ENCODE measurements around the gene PDSS1. TPM values are rescaled to one million over a fixed set of nuclear protein-coding genes. Genes with fewer than 3 reads are reported as not detected.

PDSS1 gene
- total RNA-seq, 1 experiment from 2014 or later = 13.9 TPM

DNA sequence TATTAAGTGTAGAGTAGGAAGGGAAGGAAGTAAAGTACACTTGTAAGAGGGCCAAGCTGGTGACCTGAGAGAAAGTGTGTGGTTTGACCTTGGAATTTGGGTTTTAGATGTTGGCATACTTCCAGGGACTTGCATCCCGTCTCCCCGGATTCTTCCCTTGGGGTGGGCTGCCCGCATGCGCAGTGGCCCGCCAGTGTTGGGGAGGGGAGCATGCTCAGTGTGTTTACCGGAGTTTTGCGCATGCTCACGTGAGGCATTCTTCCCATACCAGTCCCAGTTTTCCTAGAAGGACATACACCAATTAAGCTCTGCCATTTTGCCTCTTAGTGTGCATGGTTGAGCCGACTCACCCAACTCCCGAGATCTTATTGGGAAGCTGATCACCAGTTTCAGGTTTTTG, 9.4 kb downstream of the PDSS1 start:
- DNase-seq (ENCODE audit: low read depth in 1 of 2, low spot score in 2 of 2) = no peak
- Histone ChIP-seq H3K36me3 (peaks cover 54% of the 10 kb centered on the region), H3K27ac (no peak overlapping the region), H3K4me3 (no peak overlapping the region), H3K4me1 (replicated peaks) (no peaks in the 10 kb centered on the region), H3K27me3 (replicated peaks) (no peaks in the 10 kb centered on the region), H3K9me3 (replicated peaks) (no peaks in the 10 kb centered on the region)

- no peak for DNase-seq (ENCODE audit: low read depth in 1 of 2, low spot score in 2 of 2)
- Histone ChIP-seq H3K27ac (no peak overlapping the region), H3K27me3 (replicated peaks) (no peaks in the 10 kb centered on the region), H3K4me1 (replicated peaks) (no peaks in the 10 kb centered on the region), H3K4me3 (no peak overlapping the region), H3K9me3 (replicated peaks) (no peaks in the 10 kb centered on the region), H3K36me3 (peaks cover 34% of the 10 kb centered on the region)
These were observed 13.8 kb downstream of the PDSS1 start for GRCh38 chr10:26711324-26711723.

GRCh38 chr10:26714415-26715136, 17.1 kb downstream of the PDSS1 start:
- no peak for DNase-seq (ENCODE audit: low read depth in 1 of 2, low spot score in 2 of 2)
- no peaks in the 10 kb centered on the region for H3K9me3 ChIP-seq (replicated peaks)
- peaks cover 18% of the 10 kb centered on the region for H3K36me3 ChIP-seq
- no peaks in the 10 kb centered on the region for H3K4me1 ChIP-seq (replicated peaks)
- no peak overlapping the region for H3K27ac ChIP-seq
- H3K4me3 ChIP-seq = no peak overlapping the region
- H3K27me3 ChIP-seq (replicated peaks) = no peaks in the 10 kb centered on the region

DNA sequence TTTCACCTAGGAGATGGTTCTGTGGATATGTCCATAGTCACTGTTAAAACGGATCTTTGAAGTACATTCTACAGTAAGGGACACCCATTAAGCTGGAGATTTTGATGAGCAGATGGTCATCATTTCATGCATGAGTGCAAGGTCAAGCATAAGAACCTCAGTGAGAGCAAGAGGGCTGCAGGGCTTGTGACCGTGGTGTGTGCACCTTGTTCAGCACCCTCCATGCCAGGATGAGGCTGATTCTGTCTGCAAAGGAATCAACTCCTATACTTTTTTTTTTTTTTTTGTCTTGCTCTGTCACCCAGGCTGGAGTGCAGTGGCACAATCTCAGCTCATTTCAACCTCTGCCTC, 17.6 kb downstream of the PDSS1 start:
- H3K9me3 ChIP-seq (replicated peaks) = no peaks in the 10 kb centered on the region
- DNase-seq (ENCODE audit: low read depth in 1 of 2, low spot score in 2 of 2) = no peak
- H3K27ac ChIP-seq = no peak overlapping the region
- peaks cover 16% of the 10 kb centered on the region for H3K36me3 ChIP-seq
- H3K4me1 ChIP-seq (replicated peaks) = no peaks in the 10 kb centered on the region
- H3K4me3 ChIP-seq = no peak overlapping the region
- no peaks in the 10 kb centered on the region for H3K27me3 ChIP-seq (replicated peaks)

- Histone ChIP-seq H3K9me3 (replicated peaks) (no peaks in the 10 kb centered on the region), H3K4me1 (replicated peaks) (no peaks in the 10 kb centered on the region), H3K36me3 (peaks cover 22% of the 10 kb centered on the region), H3K27ac (no peak overlapping the region), H3K27me3 (replicated peaks) (no peaks in the 10 kb centered on the region), H3K4me3 (no peak overlapping the region)
- DNase-seq (ENCODE audit: low read depth in 1 of 2, low spot score in 2 of 2) = no peak
These were observed 20.0 kb downstream of the PDSS1 start for GRCh38 chr10:26717476-26717875.

DNA sequence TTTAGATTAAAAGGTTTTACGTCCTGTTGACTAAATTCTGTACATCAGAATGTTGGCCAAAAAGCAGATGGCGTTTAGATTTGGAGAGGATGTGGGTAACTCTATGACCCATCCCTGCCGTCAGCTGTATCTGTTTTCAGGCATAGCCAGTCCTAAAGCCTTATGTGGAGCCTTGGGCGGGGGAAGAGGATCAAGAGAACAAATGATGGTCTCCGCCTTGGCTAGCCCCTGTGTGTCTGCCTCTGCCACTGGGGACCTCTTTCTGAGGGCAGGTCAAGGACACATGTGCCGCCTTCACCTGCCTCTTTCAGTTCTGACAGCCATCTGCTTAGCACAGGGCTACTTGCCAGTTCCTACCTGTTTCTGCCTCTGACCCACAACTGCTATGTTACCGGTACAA, 24.1 kb downstream of the PDSS1 start:
- Histone ChIP-seq H3K36me3 (peaks cover 38% of the 10 kb centered on the region), H3K4me3 (no peak overlapping the region), H3K27me3 (replicated peaks) (no peaks in the 10 kb centered on the region), H3K9me3 (replicated peaks) (no peaks in the 10 kb centered on the region), H3K4me1 (replicated peaks) (0 out of 2 replicates have a peak, but pooled peaks cover 4% of the 10 kb centered on the region), H3K27ac (no peak overlapping the region)
- DNase-seq (ENCODE audit: low read depth in 1 of 2, low spot score in 2 of 2) = no peak

- 0 out of 2 replicates have a peak, but pooled peaks cover 4% of the 10 kb centered on the region for H3K4me1 ChIP-seq (replicated peaks)
These were observed 25.5 kb downstream of the PDSS1 start for GRCh38 chr10:26723016-26723415.

GRCh38 chr10:26725837-26726727, 28.6 kb downstream of the PDSS1 start:
- H3K9me3 ChIP-seq (replicated peaks) = no peaks in the 10 kb centered on the region
- H3K27ac ChIP-seq = no peak overlapping the region
- H3K27me3 ChIP-seq (replicated peaks) = no peaks in the 10 kb centered on the region
- H3K4me3 ChIP-seq = no peak overlapping the region
- DNase-seq (ENCODE audit: low read depth in 1 of 2, low spot score in 2 of 2) = peak; percentile 33 to 55
- peaks cover 31% of the 10 kb centered on the region for H3K36me3 ChIP-seq
- H3K4me1 ChIP-seq (replicated peaks) = peaks cover 13% of the 10 kb centered on the region

More at GRCh38 chr10:26723016-26723415, 25.5 kb downstream of the PDSS1 start:
- H3K27ac ChIP-seq = no peak overlapping the region
- no peaks in the 10 kb centered on the region for H3K27me3 ChIP-seq (replicated peaks)
- no peaks in the 10 kb centered on the region for H3K9me3 ChIP-seq (replicated peaks)
- H3K4me3 ChIP-seq = no peak overlapping the region
- DNase-seq (ENCODE audit: low read depth in 1 of 2, low spot score in 2 of 2) = no peak
- H3K36me3 ChIP-seq = peaks cover 32% of the 10 kb centered on the region

DNA sequence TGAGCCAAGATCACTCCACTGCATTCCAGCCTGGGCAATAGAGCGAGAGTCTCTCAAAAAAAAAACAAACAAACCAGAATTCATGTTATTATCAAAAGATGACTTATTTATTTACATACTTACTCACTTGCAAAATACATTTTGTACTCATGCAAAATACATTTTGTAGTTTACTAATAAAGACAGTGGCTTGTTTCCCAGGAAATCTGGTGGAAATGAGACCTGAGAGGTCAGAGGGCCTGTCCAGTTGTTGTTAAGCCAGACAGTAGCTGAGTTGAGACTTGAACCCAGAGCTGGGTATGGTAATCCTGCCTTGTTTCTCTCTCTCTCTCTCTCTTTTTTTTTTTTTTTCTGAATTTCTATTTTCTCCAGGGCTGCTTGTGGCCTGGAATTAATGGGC, 29.5 kb downstream of the PDSS1 start:
- Histone ChIP-seq H3K36me3 (peaks cover 34% of the 10 kb centered on the region), H3K27me3 (replicated peaks) (no peaks in the 10 kb centered on the region), H3K4me3 (no peak overlapping the region), H3K9me3 (replicated peaks) (no peaks in the 10 kb centered on the region), H3K27ac (no peak overlapping the region), H3K4me1 (replicated peaks) (peaks cover 13% of the 10 kb centered on the region)
- no peak for DNase-seq (ENCODE audit: low read depth in 1 of 2, low spot score in 2 of 2)

DNA sequence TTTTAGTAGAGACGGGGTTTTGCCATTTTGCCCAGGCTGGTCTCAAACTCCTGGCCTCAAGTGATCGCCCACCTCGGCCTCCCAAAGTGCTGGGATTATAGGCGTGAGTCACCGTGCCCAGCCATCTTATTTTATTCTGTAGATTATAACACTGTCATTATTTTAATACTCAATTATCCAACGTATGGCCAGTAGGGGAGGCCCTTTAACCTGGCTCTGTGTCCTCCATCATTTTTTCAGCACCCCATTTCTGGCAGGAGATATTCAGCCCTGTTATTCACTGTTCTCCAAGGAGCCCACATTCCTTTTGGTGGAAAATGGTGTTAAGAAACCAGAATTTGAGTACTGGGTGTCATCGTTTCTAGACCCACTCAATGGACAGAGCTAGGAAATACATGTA, 31.5 kb downstream of the PDSS1 start:
- Histone ChIP-seq H3K4me1 (replicated peaks) (peaks cover 13% of the 10 kb centered on the region), H3K36me3 (peaks cover 44% of the 10 kb centered on the region), H3K4me3 (no peak overlapping the region), H3K27me3 (replicated peaks) (no peaks in the 10 kb centered on the region), H3K9me3 (replicated peaks) (no peaks in the 10 kb centered on the region), H3K27ac (no peak overlapping the region)
- DNase-seq (ENCODE audit: low read depth in 1 of 2, low spot score in 2 of 2) = peak in 1 of 2 experiments; percentile 19

- Histone ChIP-seq H3K9me3 (replicated peaks) (no peaks in the 10 kb centered on the region), H3K36me3 (peaks cover 42% of the 10 kb centered on the region), H3K27me3 (replicated peaks) (no peaks in the 10 kb centered on the region), H3K4me3 (no peak overlapping the region), H3K27ac (no peak overlapping the region), H3K4me1 (replicated peaks) (peaks cover 13% of the 10 kb centered on the region)
- DNase-seq (ENCODE audit: low read depth in 1 of 2, low spot score in 2 of 2) = peak in 1 of 2 experiments; percentile 28
These were observed 31.9 kb downstream of the PDSS1 start for GRCh38 chr10:26729395-26729794.

DNA sequence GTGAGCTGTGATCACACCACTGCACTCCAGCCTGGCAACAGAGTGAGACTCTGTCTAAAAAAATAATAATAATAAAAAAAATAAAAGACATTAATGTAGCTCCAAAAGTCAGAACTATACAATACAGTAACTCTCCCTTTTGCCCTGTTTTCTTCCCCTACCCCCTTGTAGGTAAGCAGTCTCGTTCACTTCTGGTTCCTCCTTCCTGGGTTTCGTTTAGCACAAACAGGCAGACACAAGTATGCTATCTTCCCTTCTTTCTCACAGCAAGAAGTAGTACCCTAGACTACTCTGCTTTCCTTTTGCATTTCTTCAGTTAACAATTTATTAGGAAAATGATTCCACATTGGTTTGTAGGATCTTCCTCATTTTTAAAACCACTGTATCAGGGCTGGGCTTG, 33.1 kb downstream of the PDSS1 start:
- peaks cover 44% of the 10 kb centered on the region for H3K36me3 ChIP-seq
- no peak overlapping the region for H3K27ac ChIP-seq
- no peak overlapping the region for H3K4me3 ChIP-seq
- no peak for DNase-seq (ENCODE audit: low read depth in 1 of 2, low spot score in 2 of 2)
- no peaks in the 10 kb centered on the region for H3K27me3 ChIP-seq (replicated peaks)
- H3K4me1 ChIP-seq (replicated peaks) = peaks cover 10% of the 10 kb centered on the region
- H3K9me3 ChIP-seq (replicated peaks) = no peaks in the 10 kb centered on the region

GRCh38 chr10:26733750-26734568, 36.5 kb downstream of the PDSS1 start:
- H3K4me1 ChIP-seq (replicated peaks) = peaks cover 7% of the 10 kb centered on the region
- no peak overlapping the region for H3K27ac ChIP-seq
- H3K4me3 ChIP-seq = no peak overlapping the region
- H3K36me3 ChIP-seq = peaks cover 55% of the 10 kb centered on the region
- no peaks in the 10 kb centered on the region for H3K27me3 ChIP-seq (replicated peaks)
- H3K9me3 ChIP-seq (replicated peaks) = no peaks in the 10 kb centered on the region; the same call in 1 of the 2 replicates
- DNase-seq (ENCODE audit: low read depth in 1 of 2, low spot score in 2 of 2) = no peak
